Trophoblast cell (in vitro differentiated cells and primary cell): ENCODE data around the gene IRS1.

ENCODE experiments used
- DNase-seq, 2 donors: peaks; one replicate each; pipeline ENCODE4 v3.0.0-alpha.2; 2016
- H2AFZ ChIP-seq: 2 replicates; pipeline ENCODE4 v1.6.1; 2013; ENCODE audit warnings: low read length, moderate library complexity, mild to moderate bottlenecking; ENCODE audit not compliant: insufficient read depth, poor library complexity
- H2AK5ac ChIP-seq: 2 replicates; pipeline ENCODE4 v1.6.1; 2013; ENCODE audit warnings: mild to moderate bottlenecking, low read length
- H2BK120ac ChIP-seq: 2 replicates; pipeline ENCODE4 v1.6.1; 2013; ENCODE audit warnings: low read length, mild to moderate bottlenecking, moderate library complexity; ENCODE audit not compliant: insufficient read depth, poor library complexity
- H2BK12ac ChIP-seq: 2 replicates; pipeline ENCODE4 v1.6.1; 2013; ENCODE audit warnings: mild to moderate bottlenecking, low read length, moderate library complexity
- H2BK5ac ChIP-seq: 2 replicates; pipeline ENCODE4 v1.6.1; 2013; ENCODE audit warnings: low read length, low read depth, moderate library complexity, mild to moderate bottlenecking; ENCODE audit not compliant: poor library complexity
- H3K14ac ChIP-seq: 2 replicates; pipeline ENCODE4 v1.6.1; 2013; ENCODE audit warnings: mild to moderate bottlenecking, low read length
- H3K18ac ChIP-seq: 2 replicates; pipeline ENCODE4 v1.6.1; 2013; ENCODE audit warnings: mild to moderate bottlenecking, low read length
- H3K23ac ChIP-seq: 2 replicates; pipeline ENCODE4 v1.6.1; 2013; ENCODE audit warnings: low read length
- H3K27ac ChIP-seq: 2 replicates; pipeline ENCODE4 v1.5.1; 2013; ENCODE audit warnings: low read depth, mild to moderate bottlenecking, inconsistent platforms, low read length, moderate library complexity
- H3K27me3 ChIP-seq: 2 replicates; pipeline ENCODE4 v1.6.1; 2013; ENCODE audit warnings: inconsistent platforms, mild to moderate bottlenecking, low read length, moderate library complexity; ENCODE audit not compliant: insufficient read depth
- H3K36me3 ChIP-seq, 2 experiments: 1 replicate in 1 of 2; 2 replicates in 1 of 2; pipeline ENCODE4 v1.6.1; 2013; ENCODE audit warnings: low read length in 2 of 2, mild to moderate bottlenecking in 2 of 2, moderate library complexity in 1 of 2; ENCODE audit not compliant: insufficient read depth in 2 of 2, control insufficient read depth in 1 of 2
- H3K4ac ChIP-seq: 2 replicates; pipeline ENCODE4 v1.6.1; 2013; ENCODE audit warnings: low read depth, mild to moderate bottlenecking, low read length, moderate library complexity
- H3K4me1 ChIP-seq, 2 experiments: 1 replicate in 1 of 2; 2 replicates in 1 of 2; pipeline ENCODE4 v1.6.1; 2013; ENCODE audit warnings: low read length in 2 of 2, mild to moderate bottlenecking in 2 of 2, moderate library complexity in 1 of 2; ENCODE audit not compliant: insufficient read depth in 2 of 2, control insufficient read depth in 1 of 2
- H3K4me2 ChIP-seq: 2 replicates; pipeline ENCODE4 v1.6.1; 2013; ENCODE audit warnings: inconsistent platforms, mild to moderate bottlenecking, low read length, moderate library complexity
- H3K4me3 ChIP-seq: 2 replicates; pipeline ENCODE4 v1.5.1; 2013; ENCODE audit warnings: mild to moderate bottlenecking, low read depth, low read length, inconsistent platforms
- H3K79me1 ChIP-seq: one replicate; pipeline ENCODE4 v1.6.1; 2013; ENCODE audit warnings: low read length
- H3K79me2 ChIP-seq: 2 replicates; pipeline ENCODE4 v1.6.1; 2013; ENCODE audit warnings: low read length, mild to moderate bottlenecking; ENCODE audit not compliant: control insufficient read depth, insufficient read depth, poor library complexity
- H3K9ac ChIP-seq: 2 replicates; pipeline ENCODE4 v1.6.1; 2013; ENCODE audit warnings: mild to moderate bottlenecking, low read length
- H3K9me3 ChIP-seq: 2 replicates; pipeline ENCODE4 v1.6.1; 2013; ENCODE audit warnings: low read depth, mild to moderate bottlenecking, control low read depth, inconsistent platforms, low read length; ENCODE audit not compliant: insufficient read depth
- H4K12ac ChIP-seq: 2 replicates; pipeline ENCODE4 v1.6.1; 2013; ENCODE audit warnings: low read depth, mild to moderate bottlenecking, low read length, moderate library complexity
- H4K8ac ChIP-seq: 2 replicates; pipeline ENCODE4 v1.6.1; 2013; ENCODE audit warnings: low read depth, mild to moderate bottlenecking, low read length, moderate library complexity
- H4K91ac ChIP-seq: one replicate; pipeline ENCODE4 v1.6.1; 2013; ENCODE audit warnings: low read depth, mild to moderate bottlenecking, low read length, moderate library complexity
- WGBS: extraction: QIAGEN DNeasy Blood & Tissue Kit; methylation state at CpG from one replicate; pipeline ENCODE4 v1.1.7; 2013; ENCODE audit warnings: missing lambda C conversion rate; ENCODE audit not compliant: insufficient read length, insufficient coverage; ENCODE audit errors: extremely low coverage; 5-methylcytosine and 5-hydroxymethylcytosine counted together

The IRS1 gene

GRCh38 chr2:226797989-226798421 is 1.6 kb downstream of the IRS1 start:
- Histone ChIP-seq H4K12ac (no peak overlapping the region), H2AK5ac (peak overlapping the region; percentile 27), H3K9me3 (peaks cover 4% of the 10 kb centered on the region), H3K79me2 (peaks cover 40% of the 10 kb centered on the region), H3K4me3 (peak overlapping the region; percentile 94), H3K18ac (peak overlapping the region; percentile 18), H3K23ac (no peak overlapping the region), H2BK120ac (no peak overlapping the region), H3K4me2 (peak overlapping the region; percentile 88), H3K4me1 (peaks cover 36 to 41% of the 10 kb centered on the region in 2 experiments), H3K79me1 (peaks cover 20% of the 10 kb centered on the region), H3K4ac (peak overlapping the region; percentile 54), H4K8ac (no peak overlapping the region), H2AFZ (peak overlapping the region; percentile 53), H3K27ac (peak overlapping the region; percentile 86), H3K27me3 (no peaks in the 10 kb centered on the region), H2BK12ac (no peak overlapping the region), H4K91ac (peak overlapping the region; percentile 17), H3K14ac (peak overlapping the region; percentile 57), H3K9ac (peak overlapping the region; percentile 84), H2BK5ac (peak overlapping the region; percentile 52), H3K36me3 (peaks cover 29% of the 10 kb centered on the region in 2 experiments)
- WGBS, result no CpG with 5 or more reads among the region's 23 CpGs
- DNase-seq, result peak; percentile 76 to 77

GRCh38 chr2:226797289-226797988 is 2.2 kb downstream of the IRS1 start:
- peaks cover 4% of the 10 kb centered on the region for H3K9me3 ChIP-seq
- peaks cover 22% of the 10 kb centered on the region for H3K79me1 ChIP-seq
- no peak overlapping the region for H3K9ac ChIP-seq
- no peak overlapping the region for H2BK120ac ChIP-seq
- H2BK5ac ChIP-seq, result no peak overlapping the region
- H3K27me3 ChIP-seq, result no peaks in the 10 kb centered on the region
- H2AK5ac ChIP-seq, result peak overlapping the region; percentile 8
- H2AFZ ChIP-seq, result no peak overlapping the region
- no peak overlapping the region for H4K8ac ChIP-seq
- H3K4ac ChIP-seq, result peak overlapping the region; percentile 54
- no peak overlapping the region for H2BK12ac ChIP-seq
- no peak overlapping the region for H3K27ac ChIP-seq
- H3K36me3 ChIP-seq, result peaks cover 29% of the 10 kb centered on the region in 2 experiments
- H3K18ac ChIP-seq, result peak overlapping the region; percentile 25
- DNase-seq, result no peak
- H3K4me2 ChIP-seq, result peak overlapping the region; percentile 88
- no peak overlapping the region for H4K91ac ChIP-seq
- WGBS, result no CpG with 5 or more reads among the region's 50 CpGs
- peak overlapping the region; percentile 94 for H3K4me3 ChIP-seq
- no peak overlapping the region for H3K14ac ChIP-seq
- no peak overlapping the region for H3K23ac ChIP-seq
- H3K79me2 ChIP-seq, result peaks cover 40% of the 10 kb centered on the region
- H3K4me1 ChIP-seq, result peaks cover 40 to 44% of the 10 kb centered on the region in 2 experiments
- H4K12ac ChIP-seq, result no peak overlapping the region

- Histone ChIP-seq H3K79me2 (peaks cover 40% of the 10 kb centered on the region), H3K4ac (peak overlapping the region; percentile 54), H2AFZ (no peak overlapping the region), H3K4me1 (peaks cover 40 to 44% of the 10 kb centered on the region in 2 experiments), H3K79me1 (peaks cover 24% of the 10 kb centered on the region), H3K18ac (peak overlapping the region; percentile 4), H2BK12ac (no peak overlapping the region), H3K27me3 (no peaks in the 10 kb centered on the region), H2BK120ac (no peak overlapping the region), H3K4me3 (no peak overlapping the region), H4K12ac (no peak overlapping the region), H3K27ac (no peak overlapping the region), H3K36me3 (peaks cover 29% of the 10 kb centered on the region in 2 experiments), H3K9me3 (peaks cover 4% of the 10 kb centered on the region), H4K8ac (no peak overlapping the region), H2AK5ac (no peak overlapping the region), H2BK5ac (no peak overlapping the region), H3K4me2 (peak overlapping the region; percentile 88), H3K14ac (no peak overlapping the region), H4K91ac (no peak overlapping the region), H3K9ac (no peak overlapping the region), H3K23ac (no peak overlapping the region)
- WGBS, result no CpG with 5 or more reads among the region's 17 CpGs
- DNase-seq, result no peak
These were observed 2.8 kb downstream of the IRS1 start for GRCh38 chr2:226796840-226797288.

GRCh38 chr2:226796012-226796839 is 3.4 kb downstream of the IRS1 start:
- Histone ChIP-seq H3K4ac (peak overlapping the region; percentile 54), H3K14ac (no peak overlapping the region), H2BK5ac (no peak overlapping the region), H4K12ac (no peak overlapping the region), H3K79me2 (peaks cover 42% of the 10 kb centered on the region), H3K23ac (no peak overlapping the region), H2BK12ac (no peak overlapping the region), H3K79me1 (peaks cover 28% of the 10 kb centered on the region), H3K27me3 (no peaks in the 10 kb centered on the region), H3K36me3 (peaks cover 29% of the 10 kb centered on the region in 2 experiments), H2BK120ac (no peak overlapping the region), H3K4me2 (peak overlapping the region; percentile 39), H2AFZ (no peak overlapping the region), H3K4me1 (peaks cover 40 to 42% of the 10 kb centered on the region in 2 experiments), H4K8ac (no peak overlapping the region), H3K27ac (no peak overlapping the region), H3K9ac (no peak overlapping the region), H3K4me3 (no peak overlapping the region), H2AK5ac (no peak overlapping the region), H3K18ac (peak overlapping the region; percentile 4), H3K9me3 (peaks cover 4% of the 10 kb centered on the region), H4K91ac (no peak overlapping the region)
- DNase-seq, result no peak
- no CpG with 5 or more reads among the region's 25 CpGs for WGBS
